Endothelial cell of umbilical vein (primary cell): ENCODE results near the gene KLHL13. TPM values are rescaled to one million over a fixed set of nuclear protein-coding genes. Genes with fewer than 3 reads are reported as not detected.

Source experiments
- BruUV-seq: library from RNA; stranded (reverse); fragments of 400-500 nt; replicated peaks from 2 replicates; lab custom pipeline; 2021; lab: Mats Ljungman, UMichigan
- CTCF ChIA-PET: fragments of 300-600, 350-600 bp; sonication (Branson Sonifier 250); formaldehyde crosslinking; loops from one replicate; lab custom pipeline; 2021; ENCODE audit warnings: antibody characterized with exemption, inconsistent platforms; lab: Charles Lee
- POLR2A ChIA-PET: fragments of 300-600, 350-600 bp; sonication (Branson Sonifier 250); formaldehyde crosslinking; loops from one replicate; lab custom pipeline; 2021; ENCODE audit warnings: antibody characterized with exemption, inconsistent platforms; lab: Charles Lee
- DNase-seq: peaks from one replicate; pipeline ENCODE4 v3.0.0-alpha.2; 2011; ENCODE audit warnings: low read depth, low spot score
- FAIRE-seq: peaks from 2 replicates; lab custom pipeline; 2011; peaks lifted over from hg19 to GRCh38; lab: Jason Lieb, UNC
- H2AFZ ChIP-seq: 2 replicates; pipeline ENCODE4 v1.6.0; 2012; ENCODE audit warnings: low read depth, low read length, control low read depth, inconsistent platforms
- H3K27ac ChIP-seq: 2 replicates; pipeline ENCODE4 v1.5.1; 2011; ENCODE audit warnings: low read depth, mild to moderate bottlenecking, control low read depth, low read length, moderate library complexity; ENCODE audit not compliant: insufficient read depth
- H3K27me3 ChIP-seq, 2 experiments: 2 replicates each; pipeline versions ENCODE4 v1.6.0 to v1.6.1; 2011; ENCODE audit warnings: low read length in 2 of 2, mixed read lengths in 1 of 2; ENCODE audit not compliant: control insufficient read depth in 2 of 2, insufficient read depth in 2 of 2
- H3K36me3 ChIP-seq, 2 experiments: 2 replicates in 1 of 2; 3 replicates in 1 of 2; pipeline ENCODE4 v1.5.1; 2011; ENCODE audit warnings: low read length in 2 of 2, mild to moderate bottlenecking in 1 of 2, moderate library complexity in 1 of 2; ENCODE audit not compliant: control insufficient read depth in 2 of 2, insufficient read depth in 2 of 2; ENCODE audit errors: extremely low read depth in 1 of 2
- H3K4me1 ChIP-seq: 3 replicates; pipeline ENCODE4 v1.5.1; 2011; ENCODE audit warnings: mild to moderate bottlenecking, low read length; ENCODE audit not compliant: control insufficient read depth, insufficient read depth; ENCODE audit errors: extremely low read depth
- H3K4me2 ChIP-seq: 2 replicates; pipeline ENCODE4 v1.6.1; 2011; ENCODE audit warnings: low read length, control low read depth, mixed read lengths; ENCODE audit not compliant: insufficient read depth
- H3K4me3 ChIP-seq, 3 experiments: fragments of 200-600 bp in 1 of 3; sonication (generic), shearing (Covaris generic) in 1 of 3; replicated peaks in 1 of 3; 2 replicates each; pipeline ENCODE4 v1.5.1; 2011 to 2016; ENCODE audit warnings: control low read depth in 3 of 3, low read length in 3 of 3, mild to moderate bottlenecking in 2 of 3, inconsistent platforms in 1 of 3, low read depth in 1 of 3, moderate library complexity in 1 of 3; ENCODE audit not compliant: insufficient read depth in 1 of 3
- H3K79me2 ChIP-seq: 2 replicates; pipeline ENCODE4 v1.6.0; 2012; ENCODE audit warnings: low read length, inconsistent platforms; ENCODE audit not compliant: control insufficient read depth, insufficient read depth
- H3K9ac ChIP-seq: replicated peaks from 2 replicates; pipeline ENCODE3; 2011; ENCODE audit warnings: low read length, control low read depth; ENCODE audit not compliant: insufficient read depth; ENCODE audit errors: extremely low read depth
- H3K9me1 ChIP-seq: replicated peaks from 3 replicates; pipeline ENCODE4 v1.6.0; 2011; ENCODE audit warnings: mild to moderate bottlenecking, low read length; ENCODE audit not compliant: control insufficient read depth, insufficient read depth; ENCODE audit errors: extremely low read depth
- H3K9me3 ChIP-seq: replicated peaks from 2 replicates; pipeline ENCODE4 v1.5.1; 2012; ENCODE audit warnings: low read length, inconsistent platforms; ENCODE audit not compliant: control insufficient read depth, insufficient read depth
- H4K20me1 ChIP-seq: replicated peaks from 2 replicates; pipeline ENCODE3; 2011; ENCODE audit warnings: mild to moderate bottlenecking, low read length; ENCODE audit not compliant: control insufficient read depth, insufficient read depth; ENCODE audit errors: extremely low read depth
- EZH2 ChIP-seq: IDR thresholded peaks from 2 replicates; pipeline ENCODE4 v1.6.1; 2012; ENCODE audit warnings: borderline replicate concordance, low read depth, mild to moderate bottlenecking, moderate library complexity, low read length, inconsistent platforms; ENCODE audit not compliant: severe bottlenecking
- FOS ChIP-seq: IDR thresholded peaks from 2 replicates; pipeline ENCODE4 v1.6.1; 2011; ENCODE audit warnings: mild to moderate bottlenecking, low read length, moderate library complexity, borderline replicate concordance; ENCODE audit not compliant: insufficient read depth
- GATA2 ChIP-seq: IDR thresholded peaks from 2 replicates; pipeline ENCODE4 v1.7.0; 2011; ENCODE audit warnings: low read depth, mild to moderate bottlenecking, moderate library complexity, mixed read lengths, low read length; ENCODE audit not compliant: insufficient read length, insufficient read depth
- JUN ChIP-seq: IDR thresholded peaks from 2 replicates; pipeline ENCODE4 v1.6.1; 2011; ENCODE audit warnings: borderline replicate concordance, low read depth; ENCODE audit not compliant: insufficient read length, insufficient read depth
- MYC ChIP-seq: IDR thresholded peaks from one replicate; pipeline ENCODE4 v1.6.1; 2011; ENCODE audit warnings: mild to moderate bottlenecking, low read depth, low read length
- POLR2A ChIP-seq: IDR thresholded peaks from 2 replicates; pipeline ENCODE4 v1.6.1; 2012; ENCODE audit warnings: low read depth, mild to moderate bottlenecking, control low read depth, low read length
- POLR2AphosphoS5 ChIP-seq: IDR thresholded peaks from 2 replicates; pipeline ENCODE4 v1.6.1; 2012; ENCODE audit warnings: low read depth, mild to moderate bottlenecking, control low read depth, low read length, moderate library complexity; ENCODE audit not compliant: insufficient read depth
- dilution Hi-C: fragments of 300-500 bp; cut with MboI; formaldehyde crosslinking; loops from one replicate; pipeline ENCODE4 v1.15.0; 2019; ENCODE audit warnings: low sequenced_read_pairs; ENCODE audit not compliant: extremely low pct_ligation_motif_present
- intact Hi-C: fragments of 100-400 bp; cut with micrococcal nuclease; formaldehyde crosslinking; loops from one replicate; pipeline ENCODE4 v1.10.0; 2022
- polyA plus RNA-seq, 4 experiments: library from polyadenylated mRNA; depleted of rRNA in 3 of 4; stranded (reverse) in 3 of 4; unstranded in 1 of 4; fragments of >200 nt; gene quantifications; 2 replicates each; pipeline versions ENCODE4 v1.2.1 to v1.2.3, GENCODE V29; 2011 to 2012; ENCODE audit warnings: missing spikeins in 1 of 4
- total RNA-seq: library from RNA; stranded (reverse); gene quantifications from 2 replicates; pipeline ENCODE4 v1.2.3, GENCODE V29; 2021
- TF ChIP-seq, protein P1 (sequence below), 2 donors: IDR thresholded peaks; 1 replicate in 1 of 2; 2 replicates in 1 of 2; pipeline ENCODE4 v1.5.1; 2011; ENCODE audit warnings: low read length in 2 of 2, mild to moderate bottlenecking in 2 of 2, moderate library complexity in 2 of 2, control low read depth in 1 of 2, inconsistent platforms in 1 of 2, low read depth in 1 of 2; ENCODE audit not compliant: insufficient read depth in 1 of 2; ENCODE audit errors: extremely low read depth in 1 of 2
- TF ChIP-seq, protein P2 (sequence below): IDR thresholded peaks from 2 replicates; pipeline ENCODE4 v1.6.1; 2011; ENCODE audit not compliant: insufficient read depth, insufficient read length

The KLHL13 gene
- total and polyA plus RNA-seq, 2 donors (not counting 3 experiments of a cell fraction or from before 2014, with no cell fraction given): 15.3 to 18.2 TPM

DNA sequence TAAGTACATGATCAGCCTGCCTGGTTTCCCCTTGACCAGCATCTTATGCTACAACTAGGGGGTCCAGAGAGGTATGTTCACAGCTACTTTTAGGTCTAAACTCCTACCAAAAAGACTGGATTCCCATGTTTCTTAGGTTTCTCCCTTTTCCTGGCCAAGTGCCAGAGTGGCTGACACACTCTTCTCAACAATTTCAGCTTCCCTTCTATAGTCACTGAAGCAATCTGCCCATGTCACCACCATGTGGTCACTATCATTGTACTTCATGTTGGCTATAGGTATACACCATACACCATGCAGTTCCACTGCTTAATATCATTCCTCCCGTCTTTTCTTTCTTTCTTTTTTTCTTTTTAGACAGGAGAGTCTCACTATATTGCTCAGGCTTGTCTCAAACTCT lies 66.9 kb downstream of the KLHL13 start:
- no peaks in the 10 kb centered on the region for H3K79me2 ChIP-seq
- ChIA-PET POLR2A (no interaction called here), CTCF (no interaction called here)
- H3K27me3 ChIP-seq: no peaks in the 10 kb centered on the region
- H3K27ac ChIP-seq: no peak overlapping the region
- no peak overlapping the region for H3K4me2 ChIP-seq
- TF ChIP-seq MYC (no peak), POLR2A (no peak), JUN (no peak), GATA2 (no peak)
- no peaks in the 10 kb centered on the region for H3K36me3 ChIP-seq
- dilution Hi-C loops (no loop called here), intact Hi-C loops (no loop called here)
- H3K9me1 ChIP-seq: no peaks in the 10 kb centered on the region
- H3K9me3 ChIP-seq: no peaks in the 10 kb centered on the region
- H2AFZ ChIP-seq: no peak overlapping the region
- BruUV-seq: no TSS peak
- no peak overlapping the region for H3K9ac ChIP-seq
- FAIRE-seq (no peak), DNase-seq (no peak)
- no peaks in the 10 kb centered on the region for H4K20me1 ChIP-seq
- H3K4me3 ChIP-seq: no peak overlapping the region
- H3K4me1 ChIP-seq: no peaks in the 10 kb centered on the region

DNA sequence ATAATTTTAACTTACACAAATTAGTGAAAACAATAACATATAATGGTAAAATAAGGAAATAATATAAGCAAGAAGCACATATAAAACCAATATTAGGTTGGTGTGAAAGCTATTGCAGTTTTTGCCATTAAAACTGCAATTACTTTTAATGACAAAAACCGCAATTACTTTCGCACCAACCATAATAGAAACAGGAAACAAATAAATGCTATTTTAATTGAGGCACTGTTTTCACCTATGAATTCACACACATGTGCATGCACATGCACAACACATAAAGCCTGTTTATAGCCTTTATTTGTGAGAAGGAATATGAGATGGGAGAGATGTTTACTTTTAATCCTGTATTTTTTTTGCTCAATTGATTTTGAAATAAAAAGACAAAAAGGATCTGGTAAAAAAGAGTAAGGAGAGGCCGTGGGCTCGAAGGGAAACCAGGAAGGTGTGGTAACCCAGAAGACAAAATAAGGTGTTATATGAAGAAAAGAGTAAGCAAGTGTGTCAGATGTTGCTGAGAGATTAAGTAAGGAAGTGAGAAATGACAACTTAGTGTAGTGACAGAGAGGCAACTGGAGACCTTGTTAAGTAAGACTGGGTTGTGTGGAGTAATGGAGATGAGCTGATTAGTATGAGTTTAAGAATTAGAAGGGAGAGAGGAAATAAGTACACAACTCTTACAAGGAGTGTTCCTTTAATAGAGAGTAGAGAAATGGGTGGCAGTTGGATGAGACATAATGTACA lies 69.0 kb downstream of the KLHL13 start:
- CTCF ChIA-PET: no interaction called here
- Histone ChIP-seq H3K79me2 (no peaks in the 10 kb centered on the region), H3K27me3 (no peaks in the 10 kb centered on the region), H4K20me1 (no peaks in the 10 kb centered on the region), H3K4me3 (no peak overlapping the region), H3K27ac (no peak overlapping the region), H3K4me2 (no peak overlapping the region), H2AFZ (no peak overlapping the region), H3K4me1 (no peaks in the 10 kb centered on the region), H3K9me1 (no peaks in the 10 kb centered on the region), H3K9ac (no peak overlapping the region), H3K36me3 (no peaks in the 10 kb centered on the region), H3K9me3 (no peaks in the 10 kb centered on the region)
- POLR2A ChIA-PET: no interaction called here
- intact Hi-C loops: no loop called here
- DNase-seq (no peak), FAIRE-seq (no peak)
- dilution Hi-C loops: no loop called here
- no TSS peak for BruUV-seq
- TF ChIP-seq GATA2: no peak
- TF ChIP-seq, protein P1, sequence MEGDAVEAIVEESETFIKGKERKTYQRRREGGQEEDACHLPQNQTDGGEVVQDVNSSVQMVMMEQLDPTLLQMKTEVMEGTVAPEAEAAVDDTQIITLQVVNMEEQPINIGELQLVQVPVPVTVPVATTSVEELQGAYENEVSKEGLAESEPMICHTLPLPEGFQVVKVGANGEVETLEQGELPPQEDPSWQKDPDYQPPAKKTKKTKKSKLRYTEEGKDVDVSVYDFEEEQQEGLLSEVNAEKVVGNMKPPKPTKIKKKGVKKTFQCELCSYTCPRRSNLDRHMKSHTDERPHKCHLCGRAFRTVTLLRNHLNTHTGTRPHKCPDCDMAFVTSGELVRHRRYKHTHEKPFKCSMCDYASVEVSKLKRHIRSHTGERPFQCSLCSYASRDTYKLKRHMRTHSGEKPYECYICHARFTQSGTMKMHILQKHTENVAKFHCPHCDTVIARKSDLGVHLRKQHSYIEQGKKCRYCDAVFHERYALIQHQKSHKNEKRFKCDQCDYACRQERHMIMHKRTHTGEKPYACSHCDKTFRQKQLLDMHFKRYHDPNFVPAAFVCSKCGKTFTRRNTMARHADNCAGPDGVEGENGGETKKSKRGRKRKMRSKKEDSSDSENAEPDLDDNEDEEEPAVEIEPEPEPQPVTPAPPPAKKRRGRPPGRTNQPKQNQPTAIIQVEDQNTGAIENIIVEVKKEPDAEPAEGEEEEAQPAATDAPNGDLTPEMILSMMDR (IDR thresholded peaks at IDR 0.05; ENCODE audit: extremely low read depth in 1 of 2, insufficient read depth in 1 of 2, low read depth in 1 of 2, low read length in 2 of 2): no peak
- TF ChIP-seq JUN: no peak
- no peak for TF ChIP-seq MYC
- no peak for TF ChIP-seq POLR2A
- TF ChIP-seq FOS: no peak
- no peak for TF ChIP-seq EZH2
- no peak for TF ChIP-seq POLR2AphosphoS5
- TF ChIP-seq, protein P2, sequence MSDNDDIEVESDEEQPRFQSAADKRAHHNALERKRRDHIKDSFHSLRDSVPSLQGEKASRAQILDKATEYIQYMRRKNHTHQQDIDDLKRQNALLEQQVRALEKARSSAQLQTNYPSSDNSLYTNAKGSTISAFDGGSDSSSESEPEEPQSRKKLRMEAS: no peak
